ENCODE measurements around the gene MACF1. TPM values are rescaled to one million over a fixed set of nuclear protein-coding genes. Genes with fewer than 3 reads are reported as not detected.

Gene MACF1
- total and polyA plus RNA-seq, 7 donors = 38.9 to 162 (median 71.4) TPM

DNA sequence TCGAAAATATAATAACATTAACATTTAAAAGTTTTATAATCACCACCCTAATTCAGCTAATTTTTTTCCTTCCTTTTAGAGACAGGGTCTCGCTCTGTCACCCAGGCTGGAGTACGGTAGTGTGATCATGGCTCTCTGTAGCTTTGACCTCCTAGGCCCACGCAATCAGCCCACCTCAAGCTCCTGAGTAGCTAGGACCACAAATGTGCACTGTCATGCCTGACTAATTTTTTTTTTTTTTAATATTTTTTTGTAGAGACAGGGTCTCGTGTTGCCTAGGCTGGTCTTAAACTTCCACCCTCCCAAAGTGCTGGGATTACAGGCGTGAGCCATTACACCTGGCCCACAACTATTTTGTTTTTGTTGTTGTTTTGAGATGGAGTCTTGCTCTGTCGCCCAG lies 172.2 kb downstream of the MACF1 start:
- Histone ChIP-seq H3K9me3 (no peaks in the 10 kb centered on the region), H3K36me3 (ENCODE audit: insufficient read depth in 1 of 2, low read depth in 1 of 2) (peaks cover 7 to 98% of the 10 kb centered on the region in 2 donors), H3K27ac (no peak overlapping the region), H3K4me1 (no peaks in the 10 kb centered on the region), H3K27me3 (ENCODE audit: insufficient read depth in 3 of 3, low read length in 2 of 3) (no peaks in the 10 kb centered on the region), H3K4me3 (no peak overlapping the region)
- intact Hi-C loops (cut with DNase I) = no loop called here
- no peak for TF ChIP-seq CTCF (IDR thresholded peaks at IDR 0.05)
- no peak for ATAC-seq
- 97 to 99% (median 98%) methylated on average over 7 of the region's 7 CpGs for WGBS, 3 donors
- no peak for DNase-seq

GRCh38 chr1:39378377-39378776 lies 173.9 kb downstream of the MACF1 start:
- ATAC-seq (peak in 1 of 4 donors; percentile 45), DNase-seq (no peak)
- Histone ChIP-seq H3K27me3 (ENCODE audit: insufficient read depth in 3 of 3, low read length in 2 of 3) (no peaks in the 10 kb centered on the region), H3K4me3 (no peak overlapping the region), H3K36me3 (ENCODE audit: insufficient read depth in 1 of 2, low read depth in 1 of 2) (peaks cover 10 to 98% of the 10 kb centered on the region in 2 donors), H3K4me1 (no peaks in the 10 kb centered on the region), H3K9me3 (no peaks in the 10 kb centered on the region), H3K27ac (no peak overlapping the region)
- intact Hi-C loops (cut with DNase I) = no loop called here
- WGBS, 3 donors = 33 to 39% (median 36%) methylated on average over 2 of the region's 2 CpGs
- no peak for TF ChIP-seq CTCF (IDR thresholded peaks at IDR 0.05)

- H3K4me1 ChIP-seq = no peaks in the 10 kb centered on the region
- no peaks in the 10 kb centered on the region for H3K27me3 ChIP-seq (ENCODE audit: insufficient read depth in 3 of 3, low read length in 2 of 3)
- WGBS, 3 donors = 78 to 81% (median 81%) methylated on average over 2 of the region's 2 CpGs
- H3K36me3 ChIP-seq (ENCODE audit: insufficient read depth in 1 of 2, low read depth in 1 of 2) = peaks cover 10 to 97% of the 10 kb centered on the region in 2 donors
- no peaks in the 10 kb centered on the region for H3K9me3 ChIP-seq
- H3K4me3 ChIP-seq = no peak overlapping the region
- ATAC-seq (no peak), DNase-seq (no peak)
- intact Hi-C loops (cut with DNase I) = no loop called here
- TF ChIP-seq CTCF (IDR thresholded peaks at IDR 0.05) = no peak
- H3K27ac ChIP-seq = no peak overlapping the region
Measured at GRCh38 chr1:39379187-39379586, 174.7 kb downstream of the MACF1 start.

- Histone ChIP-seq H3K27me3 (ENCODE audit: insufficient read depth in 3 of 3, low read length in 2 of 3) (no peaks in the 10 kb centered on the region), H3K4me3 (no peak overlapping the region), H3K36me3 (ENCODE audit: insufficient read depth in 1 of 2, low read depth in 1 of 2) (peaks cover 10 to 96% of the 10 kb centered on the region in 2 donors), H3K27ac (no peak overlapping the region), H3K4me1 (no peaks in the 10 kb centered on the region), H3K9me3 (no peaks in the 10 kb centered on the region)
- DNase-seq = no peak
- no peak for ATAC-seq
- TF ChIP-seq CTCF (IDR thresholded peaks at IDR 0.05) = no peak
- intact Hi-C loops (cut with DNase I) = no loop called here
Measured at GRCh38 chr1:39380036-39380435, 175.5 kb downstream of the MACF1 start.

- DNase-seq = no peak
- Histone ChIP-seq H3K4me3 (no peak overlapping the region), H3K36me3 (ENCODE audit: insufficient read depth in 1 of 2, low read depth in 1 of 2) (peaks cover 10 to 98% of the 10 kb centered on the region in 2 donors), H3K4me1 (no peaks in the 10 kb centered on the region), H3K27me3 (ENCODE audit: insufficient read depth in 3 of 3, low read length in 2 of 3) (no peaks in the 10 kb centered on the region), H3K27ac (no peak overlapping the region), H3K9me3 (no peaks in the 10 kb centered on the region)
- no peak for TF ChIP-seq CTCF (IDR thresholded peaks at IDR 0.05)
- intact Hi-C loops (cut with DNase I) = no loop called here
- no peak for ATAC-seq
- 49 to 60% (median 59%) methylated on average over 5 of the region's 5 CpGs for WGBS, 3 donors
Measured at GRCh38 chr1:39381839-39382238, 177.3 kb downstream of the MACF1 start.
